Measurements from ENCODE around the gene IRX3. TPM values are rescaled to one million over a fixed set of nuclear protein-coding genes. Genes with fewer than 3 reads are reported as not detected.

Gene IRX3
- polyA plus RNA-seq, 6 donors from 2014 or later: not detected

GRCh38 chr16:54246454-54246821 is 40.1 kb downstream of the IRX3 start:
- peak overlapping the region in 1 of 8 donors; percentile 70 for H3K4me3 Mint-ChIP-seq
- H3K27me3 Mint-ChIP-seq: peaks cover 8 to 19% (median 12%) of the 10 kb centered on the region in 3 donors
- H3K36me3 Mint-ChIP-seq: peaks cover 0 to 8% of the 10 kb centered on the region in 2 donors
- H3K9me3 Mint-ChIP-seq: peaks cover 3 to 12% (median 6%) of the 10 kb centered on the region in 7 donors
- no peak for DNase-seq
- H3K4me1 Mint-ChIP-seq: no peaks in the 10 kb centered on the region
- ATAC-seq (ENCODE audit: low read depth in 2 of 2): no peak
- H3K27ac Mint-ChIP-seq: no peak overlapping the region

GRCh38 chr16:54245788-54246453 is 40.7 kb downstream of the IRX3 start:
- no peak overlapping the region for H3K27ac Mint-ChIP-seq

GRCh38 chr16:54244061-54244886 is 42.3 kb downstream of the IRX3 start:
- H3K4me1 Mint-ChIP-seq: no peaks in the 10 kb centered on the region
- no peak for DNase-seq
- H3K36me3 Mint-ChIP-seq: peaks cover 0 to 8% of the 10 kb centered on the region in 2 donors
- ATAC-seq (ENCODE audit: low read depth in 2 of 2): no peak
- peaks cover 3 to 12% (median 6%) of the 10 kb centered on the region in 7 donors for H3K9me3 Mint-ChIP-seq
- peak overlapping the region in 2 of 6 donors; percentile 21 to 36 for H3K27ac Mint-ChIP-seq
- no peak overlapping the region for H3K4me3 Mint-ChIP-seq
- H3K27me3 Mint-ChIP-seq: peaks cover 8 to 19% (median 12%) of the 10 kb centered on the region in 3 donors

More at GRCh38 chr16:54245788-54246453, 40.7 kb downstream of the IRX3 start:
- DNase-seq (no peak), ATAC-seq (ENCODE audit: low read depth in 2 of 2) (no peak)
- no peaks in the 10 kb centered on the region for H3K4me1 Mint-ChIP-seq
- peaks cover 0 to 8% of the 10 kb centered on the region in 2 donors for H3K36me3 Mint-ChIP-seq
- peaks cover 8 to 19% (median 12%) of the 10 kb centered on the region in 3 donors for H3K27me3 Mint-ChIP-seq
- peaks cover 3 to 12% (median 6%) of the 10 kb centered on the region in 7 donors for H3K9me3 Mint-ChIP-seq
- H3K4me3 Mint-ChIP-seq: no peak overlapping the region

- DNase-seq (no peak), ATAC-seq (ENCODE audit: low read depth in 2 of 2) (no peak)
- H3K4me3 Mint-ChIP-seq: no peak overlapping the region
- H3K4me1 Mint-ChIP-seq: no peaks in the 10 kb centered on the region
- peaks cover 2 to 6% (median 5%) of the 10 kb centered on the region in 7 donors for H3K9me3 Mint-ChIP-seq
- H3K27me3 Mint-ChIP-seq: peaks cover 8 to 15% (median 12%) of the 10 kb centered on the region in 3 donors
- H3K36me3 Mint-ChIP-seq: peaks cover 0 to 8% of the 10 kb centered on the region in 2 donors
- H3K27ac Mint-ChIP-seq: no peak overlapping the region
These were observed 43.4 kb downstream of the IRX3 start for GRCh38 chr16:54243202-54243601.

- peaks cover 2 to 6% (median 5%) of the 10 kb centered on the region in 7 donors for H3K9me3 Mint-ChIP-seq
- H3K4me3 Mint-ChIP-seq: peak overlapping the region in 1 of 8 donors; percentile 7
- H3K36me3 Mint-ChIP-seq: peaks cover 0 to 8% of the 10 kb centered on the region in 2 donors
- DNase-seq (no peak), ATAC-seq (ENCODE audit: low read depth in 2 of 2) (no peak)
- H3K27ac Mint-ChIP-seq: no peak overlapping the region
- peaks cover 9 to 15% (median 12%) of the 10 kb centered on the region in 3 donors for H3K27me3 Mint-ChIP-seq
- no peaks in the 10 kb centered on the region for H3K4me1 Mint-ChIP-seq
These were observed 44.4 kb downstream of the IRX3 start for GRCh38 chr16:54242199-54242598.

GRCh38 chr16:54241525-54241924 is 45.1 kb downstream of the IRX3 start:
- Mint-ChIP-seq H3K36me3 (peaks cover 0 to 10% of the 10 kb centered on the region in 2 donors), H3K9me3 (peaks cover 2 to 6% (median 5%) of the 10 kb centered on the region in 7 donors), H3K4me1 (peaks cover 0 to under 1% (median 0%) of the 10 kb centered on the region in 3 donors), H3K27me3 (peaks cover 15 to 16% (median 16%) of the 10 kb centered on the region in 3 donors), H3K27ac (no peak overlapping the region), H3K4me3 (peak overlapping the region in 1 of 8 donors; percentile 10)
- DNase-seq (no peak), ATAC-seq (ENCODE audit: low read depth in 2 of 2) (no peak)

- no peak for ATAC-seq (ENCODE audit: low read depth in 2 of 2)
- H3K4me3 Mint-ChIP-seq: no peak overlapping the region
- peaks cover 0 to 6% of the 10 kb centered on the region in 2 donors for H3K36me3 Mint-ChIP-seq
- H3K27me3 Mint-ChIP-seq: peaks cover 12 to 26% (median 12%) of the 10 kb centered on the region in 3 donors
- peaks cover 0 to 4% (median under 1%) of the 10 kb centered on the region in 7 donors for H3K9me3 Mint-ChIP-seq
- DNase-seq: no peak
- H3K4me1 Mint-ChIP-seq: peaks cover 0 to 5% (median 4%) of the 10 kb centered on the region in 3 donors
- H3K27ac Mint-ChIP-seq: no peak overlapping the region
These were observed 46.1 kb downstream of the IRX3 start for GRCh38 chr16:54240271-54241129.

- H3K4me1 Mint-ChIP-seq: peaks cover 0 to 10% (median 9%) of the 10 kb centered on the region in 3 donors
- ATAC-seq (ENCODE audit: low read depth in 2 of 2) (no peak), DNase-seq (no peak)
- no peak overlapping the region for H3K27ac Mint-ChIP-seq
- peaks cover 0 to 5% of the 10 kb centered on the region in 2 donors for H3K36me3 Mint-ChIP-seq
- peaks cover 0 to 4% (median 0%) of the 10 kb centered on the region in 7 donors for H3K9me3 Mint-ChIP-seq
- no peak overlapping the region for H3K4me3 Mint-ChIP-seq
- peaks cover 12 to 32% (median 17%) of the 10 kb centered on the region in 3 donors for H3K27me3 Mint-ChIP-seq
These were observed 47.1 kb downstream of the IRX3 start for GRCh38 chr16:54239456-54239855.

GRCh38 chr16:54236773-54237172 is 49.8 kb downstream of the IRX3 start:
- no peak overlapping the region for H3K4me3 Mint-ChIP-seq
- peaks cover 0 to 4% (median 0%) of the 10 kb centered on the region in 7 donors for H3K9me3 Mint-ChIP-seq
- no peak overlapping the region for H3K27ac Mint-ChIP-seq
- peaks cover 4 to 24% (median 9%) of the 10 kb centered on the region in 3 donors for H3K27me3 Mint-ChIP-seq
- DNase-seq: no peak
- no peak for ATAC-seq (ENCODE audit: low read depth in 2 of 2)
- peaks cover 0 to 10% (median 9%) of the 10 kb centered on the region in 3 donors for H3K4me1 Mint-ChIP-seq
- peaks cover 0 to 5% of the 10 kb centered on the region in 2 donors for H3K36me3 Mint-ChIP-seq

- H3K27me3 Mint-ChIP-seq: peaks cover 4 to 33% (median 9%) of the 10 kb centered on the region in 3 donors
- no peak for DNase-seq
- peaks cover 0 to 7% (median 0%) of the 10 kb centered on the region in 7 donors for H3K9me3 Mint-ChIP-seq
- H3K27ac Mint-ChIP-seq: no peak overlapping the region
- H3K36me3 Mint-ChIP-seq: peaks cover 0 to 5% of the 10 kb centered on the region in 2 donors
- ATAC-seq (ENCODE audit: low read depth in 2 of 2): no peak
- H3K4me3 Mint-ChIP-seq: no peak overlapping the region
- H3K4me1 Mint-ChIP-seq: peaks cover 0 to 10% (median 9%) of the 10 kb centered on the region in 3 donors
These were observed 53.0 kb downstream of the IRX3 start for GRCh38 chr16:54233615-54234014.

Measured in naive B cell (primary cell).